ENCODE results near the gene KDM8.
A peak's percentile ranks its signal among the peaks of the same experiment; 100 is the strongest.
"Not testable (repeated sequence)": the region's sequence is repeated elsewhere in the genome, so short reads cannot be mapped to it uniquely, and the experiment has no call there.

KDM8 gene

DNA sequence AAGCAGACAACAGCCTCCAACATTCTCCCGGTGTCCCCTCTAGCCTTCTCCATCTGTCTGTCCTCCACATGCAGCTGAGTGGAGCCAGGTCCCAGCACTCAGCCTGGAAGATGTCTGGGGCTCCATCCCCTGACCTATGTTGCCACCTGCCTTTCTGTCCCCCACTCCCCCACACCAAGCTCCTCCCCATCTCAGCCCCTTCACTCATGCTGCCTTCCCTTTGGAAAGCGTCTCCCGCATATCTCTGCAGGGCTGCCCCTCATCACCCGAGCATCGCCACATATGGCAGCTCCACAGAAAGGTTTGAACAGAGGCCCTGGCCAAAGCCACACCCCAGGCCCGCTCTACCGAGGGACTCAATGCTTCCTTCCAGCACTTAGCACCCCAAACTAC lies 41.0 kb downstream of the KDM8 start:
- no peak for DNase-seq (ENCODE audit: low read depth)

DNA sequence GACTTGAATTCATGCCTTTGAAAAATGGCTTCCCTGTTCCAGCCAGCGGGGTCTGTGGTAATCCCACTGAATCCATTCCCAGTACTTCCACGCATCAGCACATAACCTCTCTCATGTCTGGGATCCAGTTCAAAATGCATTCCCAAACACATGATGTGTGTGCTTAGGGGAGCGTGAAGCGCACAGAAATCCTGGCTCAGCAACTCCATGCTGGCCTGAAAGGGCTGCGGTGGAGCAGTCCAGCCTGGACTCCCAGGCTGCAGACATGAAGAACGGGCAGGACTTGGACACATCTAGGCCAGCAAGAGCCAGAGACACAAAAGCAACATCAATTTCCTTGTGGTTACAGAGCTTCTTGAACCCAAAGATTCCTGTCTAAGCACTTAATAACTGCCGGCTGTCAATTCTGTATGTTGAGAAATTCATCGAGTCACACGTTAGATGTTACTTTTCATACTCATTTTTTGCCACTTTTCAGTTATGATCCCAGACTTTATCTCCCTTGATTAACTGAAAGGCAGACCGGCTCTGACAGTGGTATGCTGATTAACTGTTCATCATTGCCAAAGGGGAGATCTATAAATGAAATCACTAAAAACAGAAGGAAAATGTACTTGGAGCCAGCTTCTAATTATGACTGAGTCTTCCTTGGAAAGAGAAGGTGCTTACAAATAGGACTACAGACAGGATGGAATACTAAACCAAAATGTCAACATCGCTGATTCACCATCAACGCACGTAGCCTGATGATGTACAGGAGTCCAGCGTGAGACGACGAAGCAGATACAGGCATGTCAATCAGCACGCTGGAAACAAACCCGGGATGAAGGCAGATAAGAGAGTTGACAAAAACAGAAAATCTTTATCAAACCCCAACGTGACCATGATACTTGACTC lies 42.2 kb downstream of the KDM8 start:
- DNase-seq (ENCODE audit: low read depth): peak; percentile 94

DNA sequence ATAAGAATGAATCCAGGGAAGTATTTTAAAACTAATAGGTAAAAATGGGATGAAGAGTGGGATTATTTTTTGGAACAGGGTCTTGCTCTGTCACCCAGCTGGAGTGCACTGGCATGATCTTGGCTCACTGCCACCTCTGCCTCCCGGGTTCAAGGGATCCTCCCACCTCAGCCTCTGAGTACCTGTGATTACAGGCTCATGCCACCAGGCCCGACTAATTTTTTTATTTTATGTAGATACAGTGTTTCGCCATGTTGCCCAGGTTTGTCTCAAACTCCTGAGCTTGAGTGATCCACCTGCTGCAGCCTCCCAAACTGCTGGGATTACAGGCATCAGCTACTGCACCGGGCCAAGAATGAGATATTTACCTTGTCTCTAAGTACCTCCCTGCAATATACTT lies 43.1 kb downstream of the KDM8 start:
- DNase-seq (ENCODE audit: low read depth): no peak

DNA sequence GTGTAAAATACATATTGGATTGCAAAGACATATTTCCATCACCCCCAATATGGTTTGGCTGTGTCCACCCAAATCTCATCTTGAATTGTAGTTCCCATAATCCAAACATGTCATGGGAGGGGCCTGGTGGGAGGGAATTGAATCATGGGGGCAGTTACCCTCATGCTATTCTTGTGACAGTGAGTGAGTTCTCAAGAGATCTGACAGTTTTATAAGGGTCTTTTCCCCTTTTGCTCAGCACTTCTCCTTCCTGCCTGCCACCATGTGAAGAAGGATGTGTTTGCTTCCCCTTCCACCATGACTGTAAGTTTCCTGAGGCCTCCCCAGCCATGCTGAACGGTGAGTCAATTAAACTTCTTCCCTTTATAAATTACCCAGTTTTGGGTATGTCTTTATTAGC lies 43.8 kb downstream of the KDM8 start:
- DNase-seq (ENCODE audit: low read depth): not testable (repeated sequence)

DNA sequence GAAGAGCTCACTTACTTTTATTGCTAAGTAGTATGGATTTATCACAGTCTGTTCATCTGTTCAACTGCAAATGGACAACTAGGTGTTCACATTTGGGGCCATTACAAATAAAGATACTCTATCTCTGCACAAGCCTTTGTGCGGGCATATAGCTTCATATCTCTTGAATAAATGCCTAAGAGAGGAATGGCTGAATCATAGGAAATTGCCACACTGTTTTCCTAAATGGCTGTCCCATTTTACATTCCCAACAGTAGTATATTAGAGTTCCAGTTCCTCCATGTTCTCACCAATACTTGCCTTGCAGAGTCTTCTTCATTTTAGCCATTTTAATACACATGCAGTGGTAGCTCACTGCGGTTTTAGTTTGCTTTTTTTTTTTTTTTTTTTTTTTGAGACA lies 44.7 kb downstream of the KDM8 start:
- DNase-seq (ENCODE audit: low read depth): no peak

DNA sequence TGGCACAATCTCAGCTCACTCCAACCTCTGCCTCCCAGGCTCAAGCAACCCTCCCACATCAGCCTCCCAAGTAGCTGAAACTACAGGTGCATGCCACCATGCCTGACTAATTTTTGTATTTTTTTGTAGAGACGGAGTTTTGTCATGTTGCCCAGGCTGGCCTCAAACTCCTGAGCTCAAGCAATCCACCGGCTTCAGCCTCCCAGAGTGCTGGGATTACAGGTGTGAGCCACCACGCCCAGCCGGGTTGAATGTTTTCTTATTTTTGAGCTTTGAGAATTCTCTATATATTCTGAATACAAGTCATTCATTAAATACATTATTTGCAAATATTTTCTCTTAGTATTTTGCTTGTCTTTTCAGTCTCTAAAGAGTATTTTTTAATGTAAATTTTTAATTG lies 45.6 kb downstream of the KDM8 start:
- not testable (repeated sequence) for DNase-seq (ENCODE audit: low read depth)

DNA sequence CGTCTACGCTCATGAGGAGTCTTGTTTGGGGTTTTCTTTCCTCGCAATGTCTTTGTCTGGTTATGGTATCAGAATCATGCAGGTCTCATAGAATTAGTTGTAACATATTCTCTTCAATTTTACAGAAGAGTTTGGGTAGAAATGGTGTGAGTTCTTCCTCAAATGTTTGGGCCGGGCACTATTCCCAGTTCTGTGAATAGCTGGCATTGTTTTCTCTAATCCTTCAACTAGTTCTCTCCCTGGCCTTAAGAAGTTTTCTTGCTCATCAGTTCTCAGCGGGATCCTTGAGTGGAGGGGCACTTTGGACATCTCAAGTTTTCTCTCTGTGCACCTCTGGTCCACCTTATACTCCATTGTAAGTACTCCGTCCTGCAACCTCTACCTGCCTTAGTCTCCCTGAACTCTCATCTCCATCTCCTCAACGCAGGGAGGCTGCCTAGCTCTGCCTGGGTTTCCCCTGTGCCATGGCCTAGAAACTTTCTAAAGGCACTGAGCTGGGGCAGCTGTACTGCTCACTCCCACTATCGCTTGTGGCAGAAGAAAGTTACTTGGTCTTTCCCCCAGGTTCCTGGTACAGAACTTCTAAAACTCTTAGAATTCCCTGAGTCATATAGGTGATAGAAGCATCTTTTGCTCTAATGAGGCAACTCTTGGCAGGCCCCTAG lies 48.3 kb downstream of the KDM8 start:
- no peak for DNase-seq (ENCODE audit: low read depth)

DNA sequence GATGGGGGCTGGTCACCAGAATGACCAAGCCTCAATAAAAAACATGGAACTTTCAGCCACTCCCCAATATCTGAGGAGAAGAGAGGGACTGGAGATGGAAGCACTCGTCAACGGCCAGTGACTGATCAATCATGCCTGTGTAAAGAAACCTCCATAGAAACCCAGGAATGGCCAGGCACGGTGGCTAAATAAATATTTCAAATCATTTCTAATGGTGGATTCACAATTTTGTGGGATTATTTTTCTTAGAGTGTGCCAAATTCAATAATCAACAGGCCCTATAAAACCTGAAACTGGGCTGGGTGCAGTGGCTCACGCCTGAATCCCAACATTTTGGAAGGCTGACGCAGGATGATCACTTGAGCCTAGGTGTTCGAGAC lies 48.9 kb downstream of the KDM8 start:
- no peak for DNase-seq (ENCODE audit: low read depth)

DNA sequence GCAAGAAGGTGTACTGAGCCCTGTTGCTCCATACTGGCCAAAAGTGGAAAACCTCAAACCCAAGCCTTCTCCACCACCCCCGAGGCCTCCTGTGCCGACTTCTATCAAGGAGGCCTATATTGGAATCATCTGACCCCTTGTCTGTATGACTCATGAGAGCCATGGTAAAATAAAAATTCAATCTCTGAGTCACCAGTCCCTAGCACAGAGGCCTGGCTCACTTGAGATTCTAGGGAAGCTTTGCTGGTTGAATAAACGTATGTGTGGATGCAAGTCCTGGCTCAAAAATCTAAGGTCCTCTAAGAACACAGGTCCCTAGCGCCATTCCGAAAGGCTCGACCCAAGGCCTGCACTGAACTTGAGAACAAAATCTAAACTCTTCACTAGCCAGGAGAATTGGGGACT lies 50.2 kb downstream of the KDM8 start:
- DNase-seq (ENCODE audit: low read depth): peak; percentile 63

DNA sequence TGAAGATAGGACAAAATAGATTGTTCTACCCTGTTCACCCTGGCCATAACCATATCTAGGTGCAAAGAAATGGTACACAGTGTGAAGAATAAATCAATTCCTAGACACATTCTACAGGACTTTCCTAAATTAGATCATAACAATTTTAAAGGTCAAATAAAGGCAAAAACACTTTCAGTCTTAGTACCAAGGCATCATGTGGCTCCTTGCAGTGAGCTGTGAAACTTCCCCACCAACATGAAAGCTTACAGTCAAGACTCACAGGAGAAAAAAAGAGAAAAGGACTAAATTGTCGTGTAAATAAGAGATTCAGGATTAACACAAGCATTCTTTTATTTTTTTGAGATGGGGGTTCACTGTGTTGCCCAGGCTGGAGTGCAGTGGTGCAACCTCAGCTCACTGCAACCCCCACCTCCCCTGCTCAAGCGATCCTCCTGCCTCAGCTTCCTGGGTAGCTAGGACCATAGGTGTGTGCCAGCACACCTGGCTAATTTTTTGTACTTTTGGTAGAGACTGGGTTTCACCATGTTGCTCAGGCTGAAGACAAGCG lies 51.0 kb downstream of the KDM8 start:
- no peak for DNase-seq (ENCODE audit: low read depth)

DNA sequence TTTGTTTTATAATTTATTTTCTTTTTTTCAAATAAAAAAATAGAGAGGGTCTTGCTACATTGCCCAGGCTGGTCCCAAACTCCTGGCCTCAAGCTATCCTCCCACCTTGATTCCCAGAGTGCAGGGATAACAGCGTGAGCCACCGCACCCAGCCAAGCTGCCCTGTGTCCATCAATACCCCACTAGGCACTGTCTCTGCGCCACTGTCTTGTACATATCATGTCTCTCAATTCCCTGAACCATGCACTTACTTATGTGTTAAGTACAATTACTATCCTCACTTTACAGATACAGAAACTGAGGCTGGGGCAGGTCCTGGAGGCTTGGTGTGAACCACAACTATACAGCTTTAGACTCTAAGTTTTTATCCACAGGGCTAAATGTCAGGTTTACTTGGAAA lies 53.5 kb downstream of the KDM8 start:
- no peak for DNase-seq (ENCODE audit: low read depth)

DNA sequence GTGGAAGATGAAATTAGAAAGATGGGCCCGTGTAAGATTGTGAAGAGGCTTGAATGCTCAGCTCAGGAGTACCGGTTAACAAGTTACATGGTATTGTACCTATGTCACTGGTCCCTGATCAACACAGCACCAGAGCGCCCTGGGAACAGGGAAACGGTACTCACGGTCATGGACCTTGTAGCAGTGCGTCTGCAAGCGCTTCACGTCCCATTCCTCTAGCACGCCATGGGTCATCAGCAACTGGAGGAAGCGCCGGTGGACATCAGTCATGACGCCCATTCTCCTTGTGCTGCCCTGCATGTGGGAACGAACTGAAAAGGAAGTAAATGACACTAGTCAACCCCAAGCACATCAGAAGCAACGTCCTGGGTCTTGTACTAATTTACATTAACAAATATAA lies 53.9 kb downstream of the KDM8 start:
- DNase-seq (ENCODE audit: low read depth): no peak

DNA sequence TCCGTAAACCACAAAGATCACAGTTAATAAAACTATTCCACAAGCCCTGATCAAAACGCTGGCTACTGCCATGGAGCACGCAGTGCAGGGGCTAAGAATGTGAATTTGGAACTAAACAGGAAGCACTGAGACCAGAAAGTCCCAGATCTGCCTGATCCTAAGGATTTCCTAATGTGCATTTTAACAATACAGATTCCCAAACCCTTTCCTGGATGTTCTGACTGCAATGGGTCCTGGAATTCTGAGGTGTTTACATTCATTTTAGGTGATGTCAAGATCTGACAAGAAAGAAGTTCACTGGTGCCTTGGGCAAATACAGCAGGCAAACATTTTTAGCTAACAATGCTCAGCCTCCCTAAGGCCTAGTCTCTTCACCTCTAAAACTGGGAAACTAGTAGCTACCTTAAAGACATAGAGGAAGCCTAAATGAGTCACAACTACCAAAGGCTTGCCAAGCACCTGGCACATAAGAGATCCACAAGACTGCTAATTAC lies 55.0 kb downstream of the KDM8 start:
- DNase-seq (ENCODE audit: low read depth): no peak

DNA sequence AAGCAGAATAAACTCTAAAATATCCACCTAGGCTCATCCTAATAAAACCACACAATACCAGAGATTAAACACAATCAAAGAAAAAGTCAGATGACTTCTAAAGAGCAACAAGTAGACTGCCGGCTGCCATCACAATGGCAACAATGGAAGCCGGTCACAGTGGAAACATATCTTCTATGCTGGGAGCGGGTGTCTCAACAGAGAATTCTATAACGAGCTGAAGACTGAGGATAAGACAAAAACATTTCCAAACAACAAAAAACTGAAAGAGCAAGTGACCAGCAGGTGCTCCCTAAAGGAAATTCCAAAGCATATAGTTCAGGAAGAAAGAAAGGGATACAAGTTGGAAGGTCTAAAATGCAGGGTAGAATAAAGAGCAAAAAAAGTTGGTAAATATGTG lies 56.4 kb downstream of the KDM8 start:
- no peak for DNase-seq (ENCODE audit: low read depth)

DNA sequence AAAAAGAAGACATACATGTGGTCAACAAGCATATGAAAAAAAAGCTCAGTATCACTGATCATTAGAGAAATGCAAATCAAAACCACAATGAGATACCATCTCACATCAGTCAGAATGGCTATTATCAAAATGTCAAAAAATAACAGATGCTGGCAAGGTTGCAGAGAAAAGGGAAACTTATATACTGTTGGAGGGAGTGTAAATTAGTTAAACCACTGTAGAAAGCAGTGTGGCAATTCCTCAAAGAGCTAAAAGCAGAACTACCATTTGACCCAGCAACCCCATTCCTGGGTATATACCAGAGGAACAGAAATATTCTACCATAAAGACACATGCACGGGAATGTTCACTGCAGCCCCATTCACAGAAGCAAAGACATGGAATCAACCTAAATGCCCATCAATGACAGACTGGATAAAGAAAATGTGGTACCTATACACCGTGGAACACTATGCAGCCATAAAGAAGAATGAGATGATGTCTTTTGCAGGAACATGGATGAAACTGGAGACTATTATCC lies 59.6 kb downstream of the KDM8 start:
- not testable (repeated sequence) for DNase-seq (ENCODE audit: low read depth)

DNA sequence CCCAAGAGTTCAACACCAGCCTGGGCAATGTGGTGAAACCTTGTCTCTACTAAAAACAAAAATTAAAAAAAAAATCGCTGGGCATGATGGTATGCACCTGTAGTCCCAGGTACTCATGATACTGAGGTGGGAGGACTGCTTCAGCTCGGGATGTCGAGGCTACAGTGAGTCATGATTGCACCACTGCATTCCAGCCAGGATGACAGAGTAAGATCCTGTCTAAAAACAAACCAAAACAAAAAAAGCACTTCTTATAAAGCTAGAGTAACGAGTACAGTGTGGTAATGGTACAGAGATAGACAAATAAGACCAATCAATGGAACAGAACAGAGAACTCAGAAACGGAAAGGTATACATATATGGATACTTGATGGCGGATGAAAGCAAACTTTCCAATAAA lies 60.8 kb downstream of the KDM8 start:
- peak; percentile 53 for DNase-seq (ENCODE audit: low read depth)

DNA sequence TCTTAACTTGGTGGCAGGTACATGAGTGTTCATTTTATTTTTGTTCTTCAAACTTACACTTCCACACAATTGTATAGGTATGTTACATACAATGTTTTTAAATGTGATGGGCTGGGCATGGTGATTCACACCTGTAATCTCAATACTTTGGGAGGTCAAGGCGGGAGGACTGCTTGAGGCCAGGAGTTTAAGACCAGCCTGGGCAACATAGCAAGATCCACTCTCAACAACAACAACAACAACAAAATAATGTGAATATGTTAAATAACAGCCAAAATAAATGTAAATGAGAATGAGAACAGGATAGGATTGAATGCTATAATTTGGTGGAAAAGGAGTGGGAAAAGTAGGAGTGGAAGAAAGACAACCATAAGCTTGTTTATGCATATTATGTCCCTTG lies 62.7 kb downstream of the KDM8 start:
- no peak for DNase-seq (ENCODE audit: low read depth)

DNA sequence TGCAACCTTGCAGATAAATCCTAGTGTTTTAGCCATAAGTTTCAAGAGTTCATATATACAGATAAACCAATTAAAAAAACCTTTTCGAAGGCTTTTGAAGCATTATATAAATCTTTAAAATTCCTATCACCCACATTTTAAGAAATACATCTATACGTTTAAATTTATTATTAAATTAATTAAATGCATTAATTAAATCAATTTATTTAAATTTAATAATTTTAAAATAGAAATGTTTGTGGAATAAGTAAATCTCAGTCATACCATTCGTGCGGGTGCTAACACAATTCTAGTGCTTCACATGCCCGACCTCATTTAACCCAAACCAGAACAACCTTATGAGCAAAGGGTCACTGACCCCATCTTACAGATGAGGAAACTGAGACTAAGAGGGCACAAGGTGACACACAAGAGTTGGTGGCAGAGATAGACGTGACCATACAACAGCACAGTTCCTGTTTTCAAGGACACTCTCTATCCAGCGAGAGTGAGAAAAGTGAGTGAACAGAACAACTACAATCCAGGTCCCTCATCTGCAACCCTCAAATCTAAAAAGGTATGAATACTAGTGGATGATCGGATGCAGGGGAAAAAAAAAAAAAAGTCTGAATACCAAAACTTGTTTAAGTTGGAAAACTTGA lies 63.8 kb downstream of the KDM8 start:
- DNase-seq (ENCODE audit: low read depth): no peak

DNA sequence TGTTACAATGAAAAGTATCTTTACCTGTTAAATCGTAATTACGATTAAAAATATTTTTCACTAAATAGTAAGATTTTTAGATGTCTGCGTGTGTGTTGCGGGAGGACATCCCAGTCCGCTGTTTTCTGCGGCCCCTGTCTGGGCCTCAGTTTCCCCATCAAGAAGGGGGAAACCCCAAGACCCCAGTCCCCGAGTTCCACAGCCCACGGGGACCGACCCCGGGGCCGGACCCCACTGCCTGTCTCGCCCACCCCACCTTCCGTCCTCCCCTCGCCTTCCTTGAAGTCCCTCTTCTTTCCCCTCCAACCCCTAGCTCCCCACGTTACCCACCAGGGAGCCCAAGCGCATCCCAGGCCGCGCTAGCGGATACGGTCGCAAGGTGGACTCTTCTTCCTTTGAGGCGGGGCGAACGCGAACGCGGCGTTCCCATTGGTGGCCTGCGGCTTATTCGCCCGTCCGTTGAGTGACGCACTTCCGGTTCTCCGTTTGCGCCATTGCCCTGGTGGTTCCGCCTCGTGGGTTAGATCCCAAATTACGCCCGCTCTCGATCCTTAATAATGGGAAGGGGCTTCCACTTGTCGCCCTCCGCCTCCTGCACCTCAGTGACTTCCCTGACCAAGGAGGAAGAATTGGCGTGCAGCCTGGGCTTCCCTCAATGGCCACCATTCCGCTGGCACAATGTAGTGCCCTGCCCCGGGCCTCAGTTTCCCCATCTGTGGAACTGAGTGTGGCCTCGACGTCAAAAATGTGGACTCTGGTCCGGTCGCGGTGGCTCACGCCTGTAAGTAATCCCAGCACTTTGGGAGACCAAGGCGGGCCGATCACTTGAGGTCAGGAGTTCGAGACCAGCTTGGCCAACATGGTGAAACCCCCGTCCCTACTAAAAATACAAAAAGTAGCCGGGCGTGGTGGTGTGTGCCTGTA lies 65.3 kb downstream of the KDM8 start, which contains the start of gene NSMCE1:
TSS of gene NSMCE1 (minus strand) at position 397 of the 924 bp plus-strand sequence. CDS start 11,202 bp downstream, outside the sequence.
- DNase-seq (ENCODE audit: low read depth): peak; percentile 96

DNA sequence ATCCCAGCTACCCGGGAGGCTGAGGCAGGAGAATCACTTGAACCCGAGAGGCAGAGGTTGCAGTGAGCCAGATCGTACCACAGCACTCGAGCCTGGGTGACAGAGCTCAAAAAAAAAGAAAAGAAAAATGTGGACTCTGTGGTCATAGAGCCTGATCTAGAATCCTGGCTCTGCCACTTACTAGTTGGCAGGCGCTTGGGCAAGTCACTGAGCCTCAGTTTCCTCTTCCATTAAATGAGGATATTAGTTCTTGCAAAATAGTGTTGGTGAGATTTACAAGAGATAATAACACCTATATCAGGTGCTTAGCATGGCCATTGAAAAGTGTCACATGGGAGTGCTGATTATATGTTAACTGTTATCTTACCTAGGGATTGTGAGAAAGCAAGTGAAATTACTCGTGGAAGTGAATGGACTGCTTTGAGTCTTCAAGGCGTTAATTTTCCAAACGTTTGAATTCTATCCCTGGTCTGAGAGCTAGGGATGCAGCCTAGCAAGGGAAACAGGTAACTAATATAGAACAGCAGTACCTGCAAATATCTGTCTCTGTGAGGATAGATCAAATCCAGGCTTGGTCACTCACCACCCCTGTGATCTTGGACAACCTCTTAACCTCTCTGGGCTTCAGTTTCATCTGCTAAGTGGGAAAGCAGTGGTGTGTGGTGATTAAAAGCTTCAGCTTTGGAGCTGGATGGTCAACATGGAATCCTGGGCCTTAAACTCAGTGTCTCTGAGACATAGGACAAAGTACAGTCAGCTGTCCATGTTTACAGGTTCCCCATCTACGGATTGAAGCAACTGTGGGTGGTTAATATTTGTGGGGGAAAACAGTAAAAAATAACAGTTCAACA lies 66.2 kb downstream of the KDM8 start:
- DNase-seq (ENCODE audit: low read depth): no peak
